HEK293 (cell line): Measurements from ENCODE around the gene LYST.

Experiments
- CTCF ChIA-PET: fragments of 350-600 bp; formaldehyde crosslinking; extraction: SDS; loops from one replicate; lab custom pipeline; 2021; ENCODE audit warnings: antibody characterized with exemption; lab: Yijun Ruan, JAX
- POLR2A ChIA-PET: fragments of 300-600 bp; formaldehyde crosslinking; extraction: SDS; loops from one replicate; lab custom pipeline; 2020; ENCODE audit warnings: antibody characterized with exemption, inconsistent platforms; lab: Yijun Ruan, JAX
- H3K27ac ChIP-seq: fragments of 200-500 bp; sonication (Bioruptor generic); 2 replicates; pipeline ENCODE4 v1.5.1; 2014; ENCODE audit warnings: low read depth, low read length, control low read depth, inconsistent platforms; ENCODE audit errors: extremely low read depth
- H3K36me3 ChIP-seq, 2 experiments: fragments of 200-500 bp in 1 of 2; sonication (Bioruptor generic) in 1 of 2; 1 replicate in 1 of 2; 2 replicates in 1 of 2; pipeline ENCODE4 v1.5.1; 2014 to 2017; ENCODE audit warnings: inconsistent platforms in 2 of 2, low read length in 2 of 2; ENCODE audit not compliant: control insufficient read depth in 2 of 2, insufficient read depth in 1 of 2
- H3K4me1 ChIP-seq: fragments of 200-500 bp; sonication (Bioruptor generic); 2 replicates; pipeline ENCODE4 v1.5.1; 2014; ENCODE audit warnings: mild to moderate bottlenecking, low read length, inconsistent platforms; ENCODE audit not compliant: control insufficient read depth, insufficient read depth
- H3K4me3 ChIP-seq: 2 replicates; pipeline ENCODE4 v1.5.1; 2011; ENCODE audit warnings: low read depth, mild to moderate bottlenecking, control low read depth, low read length, moderate library complexity
- H3K9me3 ChIP-seq: fragments of 200-500 bp; sonication (Bioruptor generic); 2 replicates; pipeline ENCODE4 v1.5.1; 2014; ENCODE audit warnings: low read depth, low read length, inconsistent platforms; ENCODE audit not compliant: control insufficient read depth, insufficient read depth
- GFI1B ChIP-seq: fragments of 450-650 bp; formaldehyde crosslinking; IDR thresholded peaks from 2 replicates; pipeline ENCODE4 v1.5.1; 2016; ENCODE audit warnings: missing biosample characterization, missing genetic modification characterization
- GLIS1 ChIP-seq: fragments of 450-650 bp; formaldehyde crosslinking; IDR thresholded peaks from 2 replicates; pipeline ENCODE4 v1.5.1; 2016; ENCODE audit warnings: missing biosample characterization, missing genetic modification characterization
- REST ChIP-seq: fragments of 450-650 bp; formaldehyde crosslinking; IDR thresholded peaks from 2 replicates; pipeline ENCODE4 v1.5.1; 2016; ENCODE audit warnings: missing biosample characterization, missing genetic modification characterization
- WT1 ChIP-seq: fragments of 450-650 bp; formaldehyde crosslinking; IDR thresholded peaks from 2 replicates; pipeline ENCODE4 v1.5.1; 2016; ENCODE audit warnings: missing biosample characterization, missing genetic modification characterization
- ZBTB20 ChIP-seq: fragments of 450-650 bp; formaldehyde crosslinking; IDR thresholded peaks from 2 replicates; pipeline ENCODE4 v1.5.1; 2016; ENCODE audit warnings: missing biosample characterization, missing genetic modification characterization
- ZFP37 ChIP-seq: fragments of 450-650 bp; formaldehyde crosslinking; IDR thresholded peaks from 2 replicates; pipeline ENCODE4 v1.5.1; 2016; ENCODE audit warnings: missing biosample characterization, missing genetic modification characterization
- ZIC2 ChIP-seq: fragments of 450-650 bp; formaldehyde crosslinking; IDR thresholded peaks from 2 replicates; pipeline ENCODE4 v1.5.1; 2016; ENCODE audit warnings: missing biosample characterization, missing genetic modification characterization
- ZNF112 ChIP-seq: fragments of 450-650 bp; formaldehyde crosslinking; IDR thresholded peaks from 2 replicates; pipeline ENCODE4 v1.5.0; 2017; ENCODE audit warnings: missing biosample characterization, missing genetic modification characterization
- ZNF155 ChIP-seq: fragments of 450-650 bp; formaldehyde crosslinking; IDR thresholded peaks from 2 replicates; pipeline ENCODE4 v1.5.1; 2016; ENCODE audit warnings: missing biosample characterization, missing genetic modification characterization
- ZNF184 ChIP-seq: fragments of 450-650 bp; IDR thresholded peaks from 2 replicates; pipeline ENCODE4 v1.5.1; 2018; ENCODE audit warnings: missing biosample characterization, mild to moderate bottlenecking, missing genetic modification characterization
- ZNF311 ChIP-seq: fragments of 450-650 bp; formaldehyde crosslinking; IDR thresholded peaks from 2 replicates; pipeline ENCODE4 v1.5.1; 2017; ENCODE audit warnings: missing biosample characterization, missing genetic modification characterization, borderline replicate concordance
- ZNF404 ChIP-seq: fragments of 450-650 bp; formaldehyde crosslinking; IDR thresholded peaks from 2 replicates; pipeline ENCODE4 v1.5.1; 2017; ENCODE audit warnings: missing biosample characterization, missing genetic modification characterization
- ZNF416 ChIP-seq: fragments of 450-650 bp; formaldehyde crosslinking; IDR thresholded peaks from 2 replicates; pipeline ENCODE4 v1.5.1; 2016; ENCODE audit warnings: missing biosample characterization, missing genetic modification characterization
- ZNF510 ChIP-seq: fragments of 450-650 bp; formaldehyde crosslinking; IDR thresholded peaks from 2 replicates; pipeline ENCODE4 v1.5.1; 2018; ENCODE audit warnings: mild to moderate bottlenecking, missing genetic modification characterization, missing biosample characterization; ENCODE audit not compliant: insufficient replicate concordance
- ZNF521 ChIP-seq: fragments of 450-650 bp; formaldehyde crosslinking; IDR thresholded peaks from 2 replicates; pipeline ENCODE4 v1.5.1; 2017; ENCODE audit warnings: missing biosample characterization, mild to moderate bottlenecking, missing genetic modification characterization
- ZNF529 ChIP-seq: fragments of 450-650 bp; formaldehyde crosslinking; IDR thresholded peaks from 2 replicates; pipeline ENCODE4 v1.5.1; 2017; ENCODE audit warnings: missing genetic modification characterization, missing biosample characterization; ENCODE audit not compliant: insufficient replicate concordance
- ZNF621 ChIP-seq: fragments of 450-650 bp; formaldehyde crosslinking; IDR thresholded peaks from 2 replicates; pipeline ENCODE4 v1.5.1; 2017; ENCODE audit warnings: missing biosample characterization, missing genetic modification characterization
- ZNF707 ChIP-seq: fragments of 450-650 bp; formaldehyde crosslinking; IDR thresholded peaks from 2 replicates; pipeline ENCODE4 v1.5.1; 2016; ENCODE audit warnings: missing biosample characterization, missing genetic modification characterization
- ZNF747 ChIP-seq: fragments of 450-650 bp; formaldehyde crosslinking; IDR thresholded peaks from 2 replicates; pipeline ENCODE4 v1.5.1; 2016; ENCODE audit warnings: missing biosample characterization, missing genetic modification characterization
- ZNF768 ChIP-seq: fragments of 450-650 bp; formaldehyde crosslinking; IDR thresholded peaks from 2 replicates; pipeline ENCODE4 v1.5.1; 2018; ENCODE audit warnings: missing biosample characterization, mild to moderate bottlenecking, missing genetic modification characterization
- ZNF792 ChIP-seq: fragments of 450-650 bp; formaldehyde crosslinking; IDR thresholded peaks from 2 replicates; pipeline ENCODE4 v1.5.1; 2016; ENCODE audit warnings: missing biosample characterization, missing genetic modification characterization

The LYST gene

GRCh38 chr1:235644693-235645305 lies 221.9 kb downstream of the LYST start:
- TF ChIP-seq GFI1B = no peak
- no peak for TF ChIP-seq ZNF311 (tag by site-specific recombination)
- no peak; the same call in 1 of the 2 replicates for TF ChIP-seq ZNF747
- TF ChIP-seq ZNF416 (tag by site-specific recombination) = no peak
- peak; percentile 50 for TF ChIP-seq GLIS1 (tag by site-specific recombination)
- TF ChIP-seq ZNF792 = no peak
- TF ChIP-seq ZIC2 (tag by site-specific recombination) = peak; percentile 44
- Histone ChIP-seq H3K36me3 (no peaks in the 10 kb centered on the region), H3K9me3 (no peaks in the 10 kb centered on the region), H3K27ac (no peak overlapping the region), H3K4me1 (peaks cover 6% of the 10 kb centered on the region; the same call in 1 of the 2 replicates), H3K4me3 (no peak overlapping the region)
- ChIA-PET CTCF (no interaction called here), POLR2A (interaction anchor here (0.7 kb wide), 1 partner anchor 48 kb away, joined by 8 read pairs; no protein-coding TSS in a partner anchor)

GRCh38 chr1:235643837-235644692 lies 222.6 kb downstream of the LYST start:
- Histone ChIP-seq H3K36me3 (no peaks in the 10 kb centered on the region), H3K27ac (no peak overlapping the region), H3K4me1 (peaks cover 6% of the 10 kb centered on the region; the same call in 1 of the 2 replicates), H3K9me3 (no peaks in the 10 kb centered on the region), H3K4me3 (no peak overlapping the region)
- ChIA-PET POLR2A (no interaction called here), CTCF (no interaction called here)
- TF ChIP-seq ZNF184 (tag by site-specific recombination) (no peak), ZNF521 (no peak), ZNF404 (no peak), WT1 (tag by site-specific recombination) (no peak), ZNF155 (no peak), ZFP37 (tag by site-specific recombination) (no peak), ZNF112 (tag by site-specific recombination) (no peak), ZNF707 (tag by site-specific recombination) (no peak), ZNF529 (tag by site-specific recombination) (no peak)

GRCh38 chr1:235642943-235643371 lies 223.7 kb downstream of the LYST start:
- Histone ChIP-seq H3K9me3 (no peaks in the 10 kb centered on the region), H3K4me1 (peaks cover 3% of the 10 kb centered on the region; the same call in 1 of the 2 replicates), H3K36me3 (no peaks in the 10 kb centered on the region), H3K27ac (peak overlapping the region; percentile 6; the same call in 1 of the 2 replicates), H3K4me3 (no peak overlapping the region)
- POLR2A ChIA-PET = interaction anchor here (1.0 kb wide), 1 partner anchor 139 kb away, joined by 3 read pairs; the partner anchor contains the start of gene B3GALNT2
- TF ChIP-seq ZNF621 (0 out of 2 replicates have a peak, but pooled peaks have one; percentile 31), ZBTB20 (tag by site-specific recombination) (peak; percentile 8; the same call in 1 of the 2 replicates), ZNF510 (tag by site-specific recombination) (no peak), REST (no peak), ZNF768 (tag by site-specific recombination) (no peak)
- CTCF ChIA-PET = interaction anchor here (1.2 kb wide), 1 partner anchor 9 kb away, joined by 3 read pairs; no protein-coding TSS in a partner anchor
